HG03095 (cell line): ENCODE data around the gene MRPL32.

Source experiments
- ATAC-seq: cut with Tn5 transposase; IDR thresholded peaks from one replicate; pipeline ENCODE4 v1.9.1; 2021; ENCODE audit warnings: moderate library complexity; ENCODE audit not compliant: unreplicated experiment

The MRPL32 gene

GRCh38 chr7:42925630-42926029, 6.5 kb upstream of the MRPL32 start:
- no peak for ATAC-seq

- ATAC-seq = no peak
Observed at GRCh38 chr7:42926204-42926603, 6.0 kb upstream of the MRPL32 start.

- no peak for ATAC-seq
Observed at GRCh38 chr7:42928754-42929153, 3.4 kb upstream of the MRPL32 start.

GRCh38 chr7:42929449-42929848, 2.7 kb upstream of the MRPL32 start:
- ATAC-seq = no peak

- ATAC-seq = no peak
Observed at GRCh38 chr7:42930889-42931288, 1.3 kb upstream of the MRPL32 start.

GRCh38 chr7:42931447-42931833, 736 bp upstream of the MRPL32 start:
- no peak for ATAC-seq

GRCh38 chr7:42932811-42933591, 825 bp downstream of the MRPL32 start:
- ATAC-seq = no peak

- ATAC-seq = no peak
Observed at GRCh38 chr7:42934291-42934690, 2.1 kb downstream of the MRPL32 start.

GRCh38 chr7:42935861-42936260, 3.7 kb downstream of the MRPL32 start:
- no peak for ATAC-seq

- no peak for ATAC-seq
Observed at GRCh38 chr7:42939457-42940240, 7.5 kb downstream of the MRPL32 start.

- ATAC-seq = peak; percentile 45
Observed at GRCh38 chr7:42940985-42941847, 9.0 kb downstream of the MRPL32 start.

GRCh38 chr7:42945821-42946626, 13.8 kb downstream of the MRPL32 start:
- no peak for ATAC-seq

GRCh38 chr7:42946627-42946950, 14.4 kb downstream of the MRPL32 start:
- no peak for ATAC-seq

- no peak for ATAC-seq
Observed at GRCh38 chr7:42947521-42947920, 15.3 kb downstream of the MRPL32 start.

GRCh38 chr7:42950417-42950816, 18.2 kb downstream of the MRPL32 start:
- no peak for ATAC-seq

- no peak for ATAC-seq
Observed at GRCh38 chr7:42952328-42952727, 20.2 kb downstream of the MRPL32 start.

- no peak for ATAC-seq
Observed at GRCh38 chr7:42953994-42954393, 21.8 kb downstream of the MRPL32 start.

- ATAC-seq = no peak
Observed at GRCh38 chr7:42956062-42956461, 23.9 kb downstream of the MRPL32 start.

- ATAC-seq = no peak
Observed at GRCh38 chr7:42959549-42959948, 27.4 kb downstream of the MRPL32 start.

- no peak for ATAC-seq
Observed at GRCh38 chr7:42960762-42961161, 28.6 kb downstream of the MRPL32 start.

GRCh38 chr7:42961170-42961569, 29.0 kb downstream of the MRPL32 start:
- no peak for ATAC-seq
